Endodermal cell (in vitro differentiated cells): ENCODE data around the gene KRT76. TPM values are rescaled to one million over a fixed set of nuclear protein-coding genes. Genes with fewer than 3 reads are reported as not detected.
"Not testable (repeated sequence)": the region's sequence is repeated elsewhere in the genome, so short reads cannot be mapped to it uniquely, and the experiment has no call there.

ENCODE experiments used
- DNase-seq: peaks from one replicate; pipeline ENCODE4 v3.0.0-alpha.2; 2017
- H3K27ac ChIP-seq: 2 replicates; pipeline ENCODE4 v1.5.1; 2013; ENCODE audit warnings: mild to moderate bottlenecking, low read depth, low read length, moderate library complexity
- H3K27me3 ChIP-seq: 2 replicates; pipeline ENCODE4 v1.6.1; 2013; ENCODE audit warnings: mild to moderate bottlenecking, low read length, moderate library complexity; ENCODE audit not compliant: insufficient read depth, control insufficient read depth, poor library complexity, severe bottlenecking
- H3K36me3 ChIP-seq: 2 replicates; pipeline ENCODE4 v1.7.0; 2013; ENCODE audit warnings: mild to moderate bottlenecking, low read length, moderate library complexity; ENCODE audit not compliant: control insufficient read depth, insufficient read depth
- H3K4me1 ChIP-seq: one replicate; pipeline ENCODE4 v1.7.0; 2013; ENCODE audit warnings: low read length; ENCODE audit not compliant: control insufficient read depth, insufficient read depth
- H3K4me3 ChIP-seq: 2 replicates; pipeline ENCODE4 v1.5.1; 2013; ENCODE audit warnings: mild to moderate bottlenecking, low read length, moderate library complexity
- H3K9ac ChIP-seq: 2 replicates; pipeline ENCODE4 v1.6.1; 2013; ENCODE audit warnings: mild to moderate bottlenecking, low read length, moderate library complexity; ENCODE audit not compliant: poor library complexity, severe bottlenecking; ENCODE audit errors: extremely low read depth
- H3K9me3 ChIP-seq: 2 replicates; pipeline ENCODE4 v1.6.1; 2013; ENCODE audit warnings: mild to moderate bottlenecking, low read length, moderate library complexity; ENCODE audit not compliant: control insufficient read depth
- H3K27ac Mint-ChIP-seq: 2 replicates; pipeline ENCODE4 v1.8.0; 2020; ENCODE audit warnings: mixed read lengths
- H3K27me3 Mint-ChIP-seq: 2 replicates; pipeline ENCODE4 v1.8.0; 2021; ENCODE audit warnings: mild to moderate bottlenecking, mixed read lengths; ENCODE audit not compliant: insufficient read depth
- H3K36me3 Mint-ChIP-seq: 2 replicates; pipeline ENCODE4 v1.8.0; 2020; ENCODE audit warnings: low read depth, mixed read lengths
- H3K4me1 Mint-ChIP-seq: 2 replicates; pipeline ENCODE4 v1.8.0; 2020; ENCODE audit warnings: mixed read lengths
- H3K4me3 Mint-ChIP-seq: 2 replicates; pipeline ENCODE4 v1.8.0; 2020; ENCODE audit warnings: mild to moderate bottlenecking, moderate library complexity, mixed read lengths
- H3K9me3 Mint-ChIP-seq: 2 replicates; pipeline ENCODE4 v1.8.0; 2020; ENCODE audit warnings: mild to moderate bottlenecking, mixed read lengths
- WGBS, 2 experiments: methylation state at CpG; one replicate each; pipeline versions ENCODE4 v1.1.5 to v1.1.7; 2013; ENCODE audit warnings: missing lambda C conversion rate in 2 of 2, mixed read lengths in 1 of 2; ENCODE audit not compliant: insufficient coverage in 1 of 2, insufficient read length in 1 of 2; 5-methylcytosine and 5-hydroxymethylcytosine counted together
- total RNA-seq, 2 donors: library from RNA; stranded (reverse); fragmentation: NEBNext Ultra II Directional in 1 of 2; extraction: Animal tissue kit (Norgen Biotek cat#: 25700) in 1 of 2; gene quantifications; 2 replicates in 1 of 2; 3 replicates in 1 of 2; pipeline ENCODE4 v1.2.1, GENCODE V29; 2021
- TF ChIP-seq, protein P1 (sequence below): fragments of 200-600 bp; sonication (generic); conservative IDR thresholded peaks from 2 replicates; pipeline ENCODE4 v1.5.0; 2021; ENCODE audit warnings: antibody characterized with exemption, mild to moderate bottlenecking

Gene KRT76
- total RNA-seq, 2 donors from 2014 or later = not detected

DNA sequence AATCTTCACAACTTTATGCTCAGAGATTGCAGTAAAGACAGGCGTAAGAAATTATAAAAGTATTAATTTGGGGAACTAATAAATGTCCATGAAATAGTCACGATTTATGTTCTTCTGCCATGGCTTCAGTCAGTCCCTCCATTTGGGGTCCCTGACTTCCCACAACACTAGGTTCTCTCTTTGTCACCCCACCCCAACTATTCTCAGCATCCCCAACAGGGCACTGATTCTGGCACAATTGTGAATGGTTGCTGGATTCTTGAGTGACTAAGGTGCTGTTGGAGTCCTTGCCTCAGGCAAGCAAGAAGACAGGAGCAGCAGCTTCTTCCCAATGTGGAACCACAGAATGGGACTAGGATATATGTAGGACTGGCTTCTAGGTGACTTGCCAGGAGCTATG lies 15.3 kb downstream of the KRT76 start:
- H3K4me3 ChIP-seq = no peak overlapping the region
- peaks cover 50% of the 10 kb centered on the region for H3K27me3 ChIP-seq
- Mint-ChIP-seq H3K4me1 (no peaks in the 10 kb centered on the region), H3K4me3 (no peak overlapping the region), H3K36me3 (no peaks in the 10 kb centered on the region), H3K9me3 (peaks cover 33% of the 10 kb centered on the region), H3K27me3 (peaks cover 10% of the 10 kb centered on the region), H3K27ac (no peak overlapping the region)
- H3K27ac ChIP-seq = no peak overlapping the region
- no peak overlapping the region for H3K9ac ChIP-seq
- H3K36me3 ChIP-seq = no peaks in the 10 kb centered on the region
- 83 to 100% methylated on average over 1 to 2 of the region's 2 CpGs for WGBS, 2 experiments
- no peaks in the 10 kb centered on the region for H3K4me1 ChIP-seq
- TF ChIP-seq, protein P1, sequence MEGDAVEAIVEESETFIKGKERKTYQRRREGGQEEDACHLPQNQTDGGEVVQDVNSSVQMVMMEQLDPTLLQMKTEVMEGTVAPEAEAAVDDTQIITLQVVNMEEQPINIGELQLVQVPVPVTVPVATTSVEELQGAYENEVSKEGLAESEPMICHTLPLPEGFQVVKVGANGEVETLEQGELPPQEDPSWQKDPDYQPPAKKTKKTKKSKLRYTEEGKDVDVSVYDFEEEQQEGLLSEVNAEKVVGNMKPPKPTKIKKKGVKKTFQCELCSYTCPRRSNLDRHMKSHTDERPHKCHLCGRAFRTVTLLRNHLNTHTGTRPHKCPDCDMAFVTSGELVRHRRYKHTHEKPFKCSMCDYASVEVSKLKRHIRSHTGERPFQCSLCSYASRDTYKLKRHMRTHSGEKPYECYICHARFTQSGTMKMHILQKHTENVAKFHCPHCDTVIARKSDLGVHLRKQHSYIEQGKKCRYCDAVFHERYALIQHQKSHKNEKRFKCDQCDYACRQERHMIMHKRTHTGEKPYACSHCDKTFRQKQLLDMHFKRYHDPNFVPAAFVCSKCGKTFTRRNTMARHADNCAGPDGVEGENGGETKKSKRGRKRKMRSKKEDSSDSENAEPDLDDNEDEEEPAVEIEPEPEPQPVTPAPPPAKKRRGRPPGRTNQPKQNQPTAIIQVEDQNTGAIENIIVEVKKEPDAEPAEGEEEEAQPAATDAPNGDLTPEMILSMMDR = no peak
- H3K9me3 ChIP-seq = peaks cover 21% of the 10 kb centered on the region
- DNase-seq = no peak

DNA sequence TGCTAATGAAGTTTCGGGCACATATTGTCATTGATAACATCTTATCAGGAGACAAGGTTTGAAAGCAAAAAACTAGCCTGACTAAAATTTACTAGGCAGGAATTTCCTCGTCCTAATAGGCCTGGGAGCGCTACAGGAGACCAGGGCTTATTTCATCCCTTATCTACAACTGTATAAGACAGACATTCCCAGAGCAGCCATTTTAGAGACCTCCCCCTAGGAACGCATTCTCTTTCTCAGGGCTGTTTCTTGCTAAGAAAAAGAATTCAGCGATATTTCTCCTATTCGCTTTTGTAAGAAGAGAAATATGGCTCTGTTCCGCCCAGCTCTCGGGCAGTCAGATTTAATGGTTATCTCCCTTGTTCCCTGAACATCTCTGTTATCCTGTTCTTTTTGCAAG lies 15.9 kb downstream of the KRT76 start:
- DNase-seq, H3K4me3 Mint-ChIP-seq, H3K9ac ChIP-seq, H3K4me3 ChIP-seq, H3K36me3 ChIP-seq, H3K27ac Mint-ChIP-seq, H3K36me3 Mint-ChIP-seq, H3K27ac ChIP-seq, H3K4me1 Mint-ChIP-seq, H3K4me1 ChIP-seq: not testable (repeated sequence)
- Histone ChIP-seq H3K9me3 (peaks cover 21% of the 10 kb centered on the region), H3K27me3 (peaks cover 45% of the 10 kb centered on the region)
- 87 to 92% methylated on average over 5 to 8 of the region's 8 CpGs for WGBS, 2 experiments
- Mint-ChIP-seq H3K27me3 (peaks cover 10% of the 10 kb centered on the region), H3K9me3 (peaks cover 33% of the 10 kb centered on the region)

DNA sequence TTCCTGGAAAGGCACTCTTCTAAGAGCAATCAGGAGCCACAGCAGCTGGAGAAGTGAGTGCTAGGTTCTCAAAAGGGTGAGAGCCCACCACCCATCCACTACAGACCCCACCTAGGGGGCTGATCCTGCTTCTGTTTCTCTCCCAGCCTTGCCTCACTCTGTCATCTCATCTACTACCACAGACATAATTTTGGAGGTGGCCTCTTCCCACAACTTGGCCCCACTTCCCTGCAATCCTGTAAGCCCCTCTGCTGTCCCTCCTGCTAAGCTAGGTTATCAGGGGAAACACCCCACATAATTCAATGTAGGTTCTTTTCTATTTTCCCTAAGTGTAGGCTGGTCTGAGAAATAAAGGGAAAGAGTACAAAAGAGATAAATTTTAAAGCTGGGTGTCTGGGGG lies 16.5 kb downstream of the KRT76 start:
- H3K4me1 ChIP-seq = no peaks in the 10 kb centered on the region
- Mint-ChIP-seq H3K4me1 (no peaks in the 10 kb centered on the region), H3K27ac (no peak overlapping the region), H3K4me3 (no peak overlapping the region), H3K9me3 (peaks cover 33% of the 10 kb centered on the region), H3K36me3 (no peaks in the 10 kb centered on the region), H3K27me3 (peaks cover 12% of the 10 kb centered on the region)
- DNase-seq = no peak
- no peaks in the 10 kb centered on the region for H3K36me3 ChIP-seq
- H3K9me3 ChIP-seq = peaks cover 21% of the 10 kb centered on the region
- TF ChIP-seq, protein P1 = no peak
- no peak overlapping the region for H3K4me3 ChIP-seq
- peaks cover 40% of the 10 kb centered on the region for H3K27me3 ChIP-seq
- H3K27ac ChIP-seq = no peak overlapping the region
- no peak overlapping the region for H3K9ac ChIP-seq

DNA sequence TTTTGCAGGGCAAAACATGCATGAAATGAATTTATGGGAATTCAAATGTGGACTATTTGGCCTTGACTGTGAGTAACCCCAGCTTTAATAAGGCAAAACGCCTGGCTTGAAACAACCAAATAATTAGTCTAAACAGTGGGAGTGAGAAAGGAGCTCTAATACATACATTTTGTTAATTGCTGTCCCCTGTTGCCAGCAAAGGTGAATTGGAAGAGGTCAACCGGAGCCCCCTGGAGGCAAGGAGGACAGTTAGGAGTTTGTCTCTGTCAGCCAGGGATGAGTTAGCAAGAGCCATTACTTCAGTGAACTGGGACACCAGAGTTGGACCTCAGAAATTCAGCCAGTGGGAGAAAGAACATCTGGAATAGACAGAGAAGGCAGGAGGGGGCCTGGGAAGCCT lies 17.4 kb downstream of the KRT76 start:
- Mint-ChIP-seq H3K9me3 (peaks cover 33% of the 10 kb centered on the region), H3K36me3 (no peaks in the 10 kb centered on the region), H3K27ac (no peak overlapping the region), H3K4me3 (no peak overlapping the region), H3K27me3 (peaks cover 17% of the 10 kb centered on the region), H3K4me1 (no peaks in the 10 kb centered on the region)
- Histone ChIP-seq H3K27me3 (peaks cover 40% of the 10 kb centered on the region), H3K27ac (no peak overlapping the region), H3K4me1 (no peaks in the 10 kb centered on the region), H3K36me3 (no peaks in the 10 kb centered on the region), H3K4me3 (no peak overlapping the region), H3K9ac (no peak overlapping the region), H3K9me3 (peaks cover 21% of the 10 kb centered on the region)
- DNase-seq = peak; percentile 60
- WGBS, 2 experiments = 59 to 78% methylated on average over 1 to 2 of the region's 2 CpGs
- TF ChIP-seq, protein P1 = peak; percentile 23
